GM12892 (cell line): ENCODE data around the gene BDNF.

Experiments
- DNase-seq: peaks from one replicate; pipeline ENCODE4 v3.0.0; 2011; ENCODE audit not compliant: insufficient read length
- FAIRE-seq: peaks from 2 replicates; lab custom pipeline; 2011; peaks lifted over from hg19 to GRCh38; lab: Jason Lieb, UNC
- POLR2A ChIP-seq: IDR thresholded peaks from 2 replicates; pipeline ENCODE4 v1.6.1; 2011; ENCODE audit warnings: low read depth, low read length, control low read depth
- POLR2AphosphoS5 ChIP-seq: IDR thresholded peaks from 2 replicates; pipeline ENCODE4 v1.6.1; 2011; ENCODE audit warnings: low read depth, low read length, control low read depth
- TAF1 ChIP-seq: IDR thresholded peaks from 2 replicates; pipeline ENCODE4 v1.6.1; 2011; ENCODE audit warnings: low read depth, mild to moderate bottlenecking, control low read depth, low read length, borderline replicate concordance

The BDNF gene

GRCh38 chr11:27616711-27617110, 83.5 kb downstream of the BDNF start:
- FAIRE-seq (no peak), DNase-seq (no peak)
- no peak for TF ChIP-seq TAF1
- TF ChIP-seq POLR2AphosphoS5 = no peak
- TF ChIP-seq POLR2A = no peak

- DNase-seq = no peak
- no peak for FAIRE-seq
- TF ChIP-seq POLR2AphosphoS5 (no peak), POLR2A (no peak), TAF1 (no peak)
These were observed 84.4 kb downstream of the BDNF start for GRCh38 chr11:27615833-27616232.

- DNase-seq = no peak
- FAIRE-seq = no peak
- TF ChIP-seq POLR2A (no peak), TAF1 (no peak), POLR2AphosphoS5 (no peak)
These were observed 86.2 kb downstream of the BDNF start for GRCh38 chr11:27614092-27614491.

GRCh38 chr11:27612932-27613880, 87.0 kb downstream of the BDNF start:
- FAIRE-seq (no peak), DNase-seq (no peak)
- TF ChIP-seq POLR2AphosphoS5 = no peak
- no peak for TF ChIP-seq POLR2A
- TF ChIP-seq TAF1 = no peak

GRCh38 chr11:27611947-27612455, 88.3 kb downstream of the BDNF start:
- no peak for DNase-seq
- no peak for TF ChIP-seq POLR2A
- TF ChIP-seq TAF1 = no peak
- no peak for TF ChIP-seq POLR2AphosphoS5
- FAIRE-seq = no peak

- FAIRE-seq = no peak
- TF ChIP-seq TAF1 (no peak), POLR2AphosphoS5 (no peak), POLR2A (no peak)
- DNase-seq = no peak
These were observed 88.9 kb downstream of the BDNF start for GRCh38 chr11:27611390-27611789.

- FAIRE-seq = no peak
- TF ChIP-seq POLR2A = no peak
- no peak for TF ChIP-seq TAF1
- TF ChIP-seq POLR2AphosphoS5 = no peak
- DNase-seq = no peak
These were observed 89.3 kb downstream of the BDNF start for GRCh38 chr11:27610946-27611345.

GRCh38 chr11:27610280-27610679, 90.0 kb downstream of the BDNF start:
- FAIRE-seq (no peak), DNase-seq (no peak)
- no peak for TF ChIP-seq TAF1
- TF ChIP-seq POLR2AphosphoS5 = no peak
- TF ChIP-seq POLR2A = no peak

GRCh38 chr11:27608951-27609350, 91.3 kb downstream of the BDNF start:
- TF ChIP-seq TAF1 (no peak), POLR2A (no peak), POLR2AphosphoS5 (no peak)
- FAIRE-seq = no peak
- DNase-seq = no peak

GRCh38 chr11:27605422-27605821, 94.8 kb downstream of the BDNF start:
- FAIRE-seq (no peak), DNase-seq (no peak)
- no peak for TF ChIP-seq POLR2AphosphoS5
